Neural cell (in vitro differentiated cells): Measurements from ENCODE around the gene CNTN4. TPM values are rescaled to one million over a fixed set of nuclear protein-coding genes. Genes with fewer than 3 reads are reported as not detected.

Experiments used
- H2AFZ ChIP-seq: fragments of 200-600, 300-800 bp; sonication (generic), shearing (Covaris generic); 2 replicates; pipeline ENCODE4 v1.6.0; 2014; ENCODE audit warnings: low read depth, mild to moderate bottlenecking, antibody characterized with exemption, low read length, moderate library complexity
- H3F3A ChIP-seq: fragments of 200-600 bp; shearing (Covaris generic); 2 replicates; pipeline ENCODE4 v1.6.1; 2016; ENCODE audit warnings: mild to moderate bottlenecking, moderate library complexity, mixed read lengths, antibody characterized with exemption, low read length; ENCODE audit not compliant: insufficient read depth, poor library complexity, severe bottlenecking
- H3K27ac ChIP-seq: fragments of 200-600, 300-800 bp; sonication (generic), shearing (Covaris generic); 2 replicates; pipeline ENCODE4 v1.5.1; 2014; ENCODE audit warnings: mild to moderate bottlenecking, low read length, moderate library complexity
- H3K27me3 ChIP-seq: fragments of 300-800, 200-600 bp; sonication (generic), shearing (Covaris generic); 2 replicates; pipeline ENCODE4 v1.6.0; 2014; ENCODE audit warnings: mild to moderate bottlenecking, low read depth, low read length, moderate library complexity; ENCODE audit not compliant: insufficient read depth
- H3K36me3 ChIP-seq: fragments of 300-800, 200-600 bp; sonication (generic), shearing (Covaris generic); 2 replicates; pipeline ENCODE4 v1.5.1; 2014; ENCODE audit warnings: mild to moderate bottlenecking, antibody characterized with exemption, low read length, moderate library complexity; ENCODE audit not compliant: insufficient read depth
- H3K4me2 ChIP-seq: fragments of 300-800, 200-600 bp; sonication (generic), shearing (Covaris generic); 2 replicates; pipeline ENCODE4 v1.6.0; 2014; ENCODE audit warnings: mild to moderate bottlenecking, low read length
- H3K4me3 ChIP-seq: fragments of 300-800, 200-600 bp; sonication (generic), shearing (Covaris generic); 2 replicates; pipeline ENCODE4 v1.5.1; 2014; ENCODE audit warnings: mild to moderate bottlenecking, low read length, moderate library complexity
- H3K79me2 ChIP-seq: fragments of 200-600 bp; shearing (Covaris generic); replicated peaks from 2 replicates; pipeline ENCODE4 v1.6.0; 2014; ENCODE audit warnings: mild to moderate bottlenecking, low read length, moderate library complexity; ENCODE audit not compliant: insufficient read depth
- H3K9ac ChIP-seq: fragments of 300-800, 200-600 bp; sonication (generic), shearing (Covaris generic); 2 replicates; pipeline ENCODE4 v1.6.1; 2016; ENCODE audit warnings: mild to moderate bottlenecking, low read length, mixed read lengths
- H3K9me2 ChIP-seq: fragments of 200-600 bp; shearing (Covaris generic); 2 replicates; pipeline ENCODE4 v1.6.1; 2016; ENCODE audit warnings: mild to moderate bottlenecking, low read length, mixed read lengths; ENCODE audit not compliant: insufficient read depth
- H3K9me3 ChIP-seq: fragments of 200-600, 300-800 bp; sonication (generic), shearing (Covaris generic); 2 replicates; pipeline ENCODE4 v1.6.1; 2016; ENCODE audit warnings: mild to moderate bottlenecking, mixed run types, low read length, moderate library complexity, mixed read lengths
- H4K20me1 ChIP-seq: fragments of 200-600 bp; shearing (Covaris generic); 2 replicates; pipeline ENCODE4 v1.6.1; 2016; ENCODE audit warnings: mild to moderate bottlenecking, mixed run types; ENCODE audit not compliant: insufficient read depth
- EP300 ChIP-seq: fragments of 450-650 bp; conservative IDR thresholded peaks from 2 replicates; pipeline ENCODE4 v1.6.1; 2014; ENCODE audit warnings: antibody characterized with exemption, mild to moderate bottlenecking, moderate library complexity; ENCODE audit not compliant: poor library complexity, severe bottlenecking
- EZH2 ChIP-seq: fragments of 200-600, 300-800 bp; shearing (Covaris generic), sonication (generic); IDR thresholded peaks from 2 replicates; pipeline ENCODE4 v1.6.1; 2014; ENCODE audit warnings: antibody characterized with exemption, low read length, borderline replicate concordance, mild to moderate bottlenecking; ENCODE audit not compliant: insufficient read depth, poor library complexity, severe bottlenecking
- MXI1 ChIP-seq: fragments of 450-650 bp; conservative IDR thresholded peaks from 2 replicates; pipeline ENCODE4 v1.6.1; 2014; ENCODE audit warnings: antibody characterized with exemption, mild to moderate bottlenecking; ENCODE audit not compliant: poor library complexity, severe bottlenecking
- POLR2AphosphoS5 ChIP-seq: IDR thresholded peaks from 2 replicates; pipeline ENCODE4 v1.6.1; 2012
- RAD21 ChIP-seq: fragments of 450-650 bp; conservative IDR thresholded peaks from 2 replicates; pipeline ENCODE4 v1.6.1; 2014; ENCODE audit warnings: antibody characterized with exemption, mild to moderate bottlenecking, moderate library complexity
- SMC3 ChIP-seq: fragments of 450-650 bp; conservative IDR thresholded peaks from 2 replicates; pipeline ENCODE4 v1.6.1; 2014; ENCODE audit warnings: antibody characterized with exemption, mild to moderate bottlenecking, moderate library complexity; ENCODE audit not compliant: poor library complexity
- TAF1 ChIP-seq: IDR thresholded peaks from 2 replicates; pipeline ENCODE4 v1.6.1; 2012; ENCODE audit warnings: low read depth
- polyA plus RNA-seq: library from polyadenylated mRNA; depleted of rRNA; stranded (reverse); fragments of >200 nt; gene quantifications from 2 replicates; pipeline ENCODE4 v1.2.3, GENCODE V29; 2014
- TF ChIP-seq, protein P1 (sequence below): IDR thresholded peaks from 2 replicates; pipeline ENCODE4 v1.6.1; 2012; ENCODE audit warnings: borderline replicate concordance
- TF ChIP-seq, protein P2 (sequence below): fragments of 450-650 bp; IDR thresholded peaks from 2 replicates; pipeline ENCODE4 v1.5.1; 2014; ENCODE audit warnings: antibody characterized with exemption, mild to moderate bottlenecking, moderate library complexity; ENCODE audit not compliant: poor library complexity, severe bottlenecking

Gene CNTN4
- polyA plus RNA-seq, 1 donor from 2014 or later: 10.6 TPM

DNA sequence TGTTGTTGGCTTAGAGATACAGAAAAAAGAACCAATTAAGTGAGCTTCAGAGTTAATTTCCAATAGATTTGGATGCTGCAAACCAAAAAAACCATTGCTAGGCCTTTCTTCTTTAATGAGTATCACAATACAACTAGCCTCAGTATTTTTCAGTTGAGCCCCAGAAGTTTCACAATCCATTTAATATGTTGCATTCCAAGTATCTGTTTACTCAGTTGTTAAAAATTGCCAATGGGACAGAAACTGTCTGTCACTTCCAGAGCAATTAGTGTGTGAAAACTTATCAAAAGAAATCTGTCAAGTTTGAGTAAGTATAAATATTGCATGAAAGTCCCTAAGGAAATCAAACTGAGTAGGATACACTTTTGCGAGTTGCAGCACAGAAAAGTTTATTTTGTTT lies 763.7 kb downstream of the CNTN4 start:
- no peak overlapping the region for H3K27ac ChIP-seq
- no peaks in the 10 kb centered on the region for H3K9me2 ChIP-seq
- TF ChIP-seq POLR2AphosphoS5 (no peak), EP300 (no peak), MXI1 (no peak), SMC3 (no peak), TAF1 (no peak), EZH2 (no peak), RAD21 (no peak)
- TF ChIP-seq, protein P1, sequence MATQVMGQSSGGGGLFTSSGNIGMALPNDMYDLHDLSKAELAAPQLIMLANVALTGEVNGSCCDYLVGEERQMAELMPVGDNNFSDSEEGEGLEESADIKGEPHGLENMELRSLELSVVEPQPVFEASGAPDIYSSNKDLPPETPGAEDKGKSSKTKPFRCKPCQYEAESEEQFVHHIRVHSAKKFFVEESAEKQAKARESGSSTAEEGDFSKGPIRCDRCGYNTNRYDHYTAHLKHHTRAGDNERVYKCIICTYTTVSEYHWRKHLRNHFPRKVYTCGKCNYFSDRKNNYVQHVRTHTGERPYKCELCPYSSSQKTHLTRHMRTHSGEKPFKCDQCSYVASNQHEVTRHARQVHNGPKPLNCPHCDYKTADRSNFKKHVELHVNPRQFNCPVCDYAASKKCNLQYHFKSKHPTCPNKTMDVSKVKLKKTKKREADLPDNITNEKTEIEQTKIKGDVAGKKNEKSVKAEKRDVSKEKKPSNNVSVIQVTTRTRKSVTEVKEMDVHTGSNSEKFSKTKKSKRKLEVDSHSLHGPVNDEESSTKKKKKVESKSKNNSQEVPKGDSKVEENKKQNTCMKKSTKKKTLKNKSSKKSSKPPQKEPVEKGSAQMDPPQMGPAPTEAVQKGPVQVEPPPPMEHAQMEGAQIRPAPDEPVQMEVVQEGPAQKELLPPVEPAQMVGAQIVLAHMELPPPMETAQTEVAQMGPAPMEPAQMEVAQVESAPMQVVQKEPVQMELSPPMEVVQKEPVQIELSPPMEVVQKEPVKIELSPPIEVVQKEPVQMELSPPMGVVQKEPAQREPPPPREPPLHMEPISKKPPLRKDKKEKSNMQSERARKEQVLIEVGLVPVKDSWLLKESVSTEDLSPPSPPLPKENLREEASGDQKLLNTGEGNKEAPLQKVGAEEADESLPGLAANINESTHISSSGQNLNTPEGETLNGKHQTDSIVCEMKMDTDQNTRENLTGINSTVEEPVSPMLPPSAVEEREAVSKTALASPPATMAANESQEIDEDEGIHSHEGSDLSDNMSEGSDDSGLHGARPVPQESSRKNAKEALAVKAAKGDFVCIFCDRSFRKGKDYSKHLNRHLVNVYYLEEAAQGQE: no peak
- TF ChIP-seq, protein P2, sequence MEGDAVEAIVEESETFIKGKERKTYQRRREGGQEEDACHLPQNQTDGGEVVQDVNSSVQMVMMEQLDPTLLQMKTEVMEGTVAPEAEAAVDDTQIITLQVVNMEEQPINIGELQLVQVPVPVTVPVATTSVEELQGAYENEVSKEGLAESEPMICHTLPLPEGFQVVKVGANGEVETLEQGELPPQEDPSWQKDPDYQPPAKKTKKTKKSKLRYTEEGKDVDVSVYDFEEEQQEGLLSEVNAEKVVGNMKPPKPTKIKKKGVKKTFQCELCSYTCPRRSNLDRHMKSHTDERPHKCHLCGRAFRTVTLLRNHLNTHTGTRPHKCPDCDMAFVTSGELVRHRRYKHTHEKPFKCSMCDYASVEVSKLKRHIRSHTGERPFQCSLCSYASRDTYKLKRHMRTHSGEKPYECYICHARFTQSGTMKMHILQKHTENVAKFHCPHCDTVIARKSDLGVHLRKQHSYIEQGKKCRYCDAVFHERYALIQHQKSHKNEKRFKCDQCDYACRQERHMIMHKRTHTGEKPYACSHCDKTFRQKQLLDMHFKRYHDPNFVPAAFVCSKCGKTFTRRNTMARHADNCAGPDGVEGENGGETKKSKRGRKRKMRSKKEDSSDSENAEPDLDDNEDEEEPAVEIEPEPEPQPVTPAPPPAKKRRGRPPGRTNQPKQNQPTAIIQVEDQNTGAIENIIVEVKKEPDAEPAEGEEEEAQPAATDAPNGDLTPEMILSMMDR: no peak
- no peaks in the 10 kb centered on the region for H3K36me3 ChIP-seq
- no peaks in the 10 kb centered on the region for H3K79me2 ChIP-seq
- no peaks in the 10 kb centered on the region for H4K20me1 ChIP-seq
- no peak overlapping the region for H2AFZ ChIP-seq
- no peak overlapping the region for H3K4me2 ChIP-seq
- no peak overlapping the region for H3K9ac ChIP-seq
- no peaks in the 10 kb centered on the region for H3K9me3 ChIP-seq
- no peaks in the 10 kb centered on the region for H3K27me3 ChIP-seq
- H3F3A ChIP-seq: no peaks in the 10 kb centered on the region
- H3K4me3 ChIP-seq: no peak overlapping the region

DNA sequence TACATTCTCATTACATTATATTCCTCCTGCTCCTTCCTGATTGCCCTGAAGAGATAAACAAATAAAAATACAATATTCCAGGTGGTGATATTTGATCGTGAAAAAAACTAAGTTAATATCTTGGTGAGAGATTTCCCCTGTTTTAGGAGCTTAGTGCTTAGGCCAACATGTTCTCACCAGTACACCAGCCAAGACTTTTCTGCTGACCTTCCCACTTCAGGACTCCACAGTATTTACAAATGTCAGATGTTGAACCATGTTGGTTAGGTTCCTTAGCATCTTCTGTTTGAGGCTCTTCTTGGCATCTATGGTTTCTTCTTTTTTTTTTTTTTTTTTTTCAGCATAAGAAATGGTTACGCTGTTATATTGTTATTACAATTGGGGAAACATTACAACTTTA lies 764.5 kb downstream of the CNTN4 start:
- no peak overlapping the region for H3K4me3 ChIP-seq
- H3K9ac ChIP-seq: no peak overlapping the region
- no peaks in the 10 kb centered on the region for H3K9me2 ChIP-seq
- H3K79me2 ChIP-seq: no peaks in the 10 kb centered on the region
- no peak overlapping the region for H2AFZ ChIP-seq
- H4K20me1 ChIP-seq: no peaks in the 10 kb centered on the region
- no peaks in the 10 kb centered on the region for H3K9me3 ChIP-seq
- TF ChIP-seq, protein P2: no peak
- no peaks in the 10 kb centered on the region for H3K36me3 ChIP-seq
- no peaks in the 10 kb centered on the region for H3K27me3 ChIP-seq
- H3K27ac ChIP-seq: no peak overlapping the region
- H3F3A ChIP-seq: no peaks in the 10 kb centered on the region
- H3K4me2 ChIP-seq: no peak overlapping the region
